ENCODE results near the gene PRELID2.

DNA sequence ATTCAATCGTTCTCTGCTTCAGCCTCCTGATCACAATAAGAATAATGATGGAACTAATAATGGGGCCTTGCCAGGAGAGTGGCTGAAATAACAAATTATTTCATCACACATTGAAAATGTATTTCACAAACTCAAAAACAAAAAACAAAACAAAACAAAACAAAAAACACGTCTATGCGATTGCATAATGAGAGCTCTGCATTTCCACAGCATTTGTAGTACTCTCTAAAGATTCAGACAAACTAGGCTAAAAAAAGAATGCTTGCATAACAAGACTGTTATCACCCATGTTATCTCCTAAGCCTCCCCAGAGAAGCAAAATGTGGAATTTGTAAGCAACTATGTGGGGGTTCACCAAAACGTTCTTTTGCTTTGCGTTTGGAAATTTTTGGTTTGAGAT is 48.1 kb downstream of the PRELID2 start:
- TF ChIP-seq NFRKB (IDR thresholded peaks at IDR 0.05) (no peak), BHLHE40 (IDR thresholded peaks at IDR 0.05; ENCODE audit: borderline replicate concordance) (no peak), FOXM1 (IDR thresholded peaks at IDR 0.05; ENCODE audit: borderline replicate concordance) (no peak), LEF1 (IDR thresholded peaks at IDR 0.05; ENCODE audit: borderline replicate concordance) (no peak), CTBP1 (IDR thresholded peaks at IDR 0.05; ENCODE audit: borderline replicate concordance) (no peak), ARNT (IDR thresholded peaks at IDR 0.05) (no peak), ELF4 (IDR thresholded peaks at IDR 0.05) (no peak), SP1 (IDR thresholded peaks at IDR 0.05) (no peak), FOXK2 (IDR thresholded peaks at IDR 0.05) (no peak), TARDBP (IDR thresholded peaks at IDR 0.05) (no peak)
- TF ChIP-seq, protein P1, sequence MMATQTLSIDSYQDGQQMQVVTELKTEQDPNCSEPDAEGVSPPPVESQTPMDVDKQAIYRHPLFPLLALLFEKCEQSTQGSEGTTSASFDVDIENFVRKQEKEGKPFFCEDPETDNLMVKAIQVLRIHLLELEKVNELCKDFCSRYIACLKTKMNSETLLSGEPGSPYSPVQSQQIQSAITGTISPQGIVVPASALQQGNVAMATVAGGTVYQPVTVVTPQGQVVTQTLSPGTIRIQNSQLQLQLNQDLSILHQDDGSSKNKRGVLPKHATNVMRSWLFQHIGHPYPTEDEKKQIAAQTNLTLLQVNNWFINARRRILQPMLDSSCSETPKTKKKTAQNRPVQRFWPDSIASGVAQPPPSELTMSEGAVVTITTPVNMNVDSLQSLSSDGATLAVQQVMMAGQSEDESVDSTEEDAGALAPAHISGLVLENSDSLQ (IDR thresholded peaks at IDR 0.05) = no peak

Measured in HEK293T (cell line).